Left renal cortex interstitium (tissue), 4 donors: Measurements from ENCODE around the gene KRT14. TPM values are rescaled to one million over a fixed set of nuclear protein-coding genes. Genes with fewer than 3 reads are reported as not detected.
"Not testable (repeated sequence)": the region's sequence is repeated elsewhere in the genome, so short reads cannot be mapped to it uniquely, and the experiment has no call there.

ENCODE experiments used
- DNase-seq, 4 donors: peaks; one replicate each; pipeline ENCODE4 v3.0.0-alpha.2; 2013; ENCODE audit warnings: low read depth in 4 of 4, low spot score in 2 of 4, missing footprints in 1 of 4
- polyA plus RNA-seq, 4 donors: library from polyadenylated mRNA; unstranded; fragments of 120-200 nt; gene quantifications; one replicate each; pipeline ENCODE4 v1.2.1, GENCODE V29; 2013; ENCODE audit not compliant: insufficient read length in 4 of 4

KRT14 gene
- polyA plus RNA-seq, 4 donors, result 0.16 to 0.70 (median 0.51) TPM; not detected in 1

DNA sequence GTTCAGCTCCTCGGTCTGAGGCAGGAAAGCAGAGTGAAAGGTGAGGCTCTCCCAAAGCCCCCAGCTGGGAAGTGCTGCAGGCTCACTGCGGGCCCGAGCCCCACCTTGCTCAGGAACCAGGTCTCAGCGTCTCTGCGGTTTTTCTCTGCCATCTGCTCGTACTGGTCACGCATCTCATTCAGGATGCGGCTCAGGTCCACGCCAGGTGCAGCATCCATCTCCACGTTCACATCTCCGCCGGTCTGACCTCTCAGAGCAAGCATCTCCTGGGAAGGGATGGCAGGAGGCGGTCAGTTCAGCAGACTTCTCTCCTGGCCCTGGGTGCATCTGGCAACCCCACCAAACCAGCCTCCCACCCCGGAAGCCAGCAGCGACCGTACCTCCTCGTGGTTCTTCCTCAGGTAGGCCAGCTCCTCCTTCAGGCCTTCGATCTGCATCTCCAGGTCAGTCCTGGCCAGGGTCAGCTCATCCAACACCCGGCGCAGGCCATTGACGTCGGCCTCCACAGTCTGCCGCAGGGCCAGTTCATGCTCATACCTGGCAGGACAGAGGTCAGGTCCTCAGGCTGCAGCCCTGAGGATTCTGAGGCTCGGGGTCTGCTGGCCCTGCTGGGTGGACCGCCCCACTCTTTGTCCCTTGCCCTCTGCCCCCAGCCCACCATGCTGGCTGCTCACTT lies 24.4 kb upstream of the KRT14 start:
- no peak for DNase-seq

DNA sequence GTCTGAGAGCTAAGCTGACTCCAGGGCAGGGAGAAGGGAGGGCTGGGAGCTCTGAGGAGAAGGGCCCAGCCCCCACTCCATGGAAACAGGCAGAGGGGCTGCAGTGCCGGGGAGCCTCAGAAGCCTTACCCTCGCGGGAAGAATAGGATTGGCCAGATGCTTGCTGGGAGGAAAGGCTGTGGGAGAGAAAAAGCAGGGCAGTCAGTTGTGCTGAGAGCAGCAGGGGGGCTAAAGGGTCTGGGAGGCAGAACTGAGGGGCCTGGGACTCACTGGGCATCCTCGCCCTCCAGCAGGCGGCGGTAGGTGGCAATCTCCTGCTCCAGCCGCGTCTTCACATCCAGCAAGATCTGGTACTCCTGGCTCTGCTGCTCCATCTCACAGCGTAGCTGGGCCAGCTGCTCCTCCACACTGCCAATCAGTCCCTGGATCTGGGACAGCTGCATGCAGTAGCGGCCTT lies 23.4 kb upstream of the KRT14 start:
- DNase-seq, result not testable (repeated sequence)

DNA sequence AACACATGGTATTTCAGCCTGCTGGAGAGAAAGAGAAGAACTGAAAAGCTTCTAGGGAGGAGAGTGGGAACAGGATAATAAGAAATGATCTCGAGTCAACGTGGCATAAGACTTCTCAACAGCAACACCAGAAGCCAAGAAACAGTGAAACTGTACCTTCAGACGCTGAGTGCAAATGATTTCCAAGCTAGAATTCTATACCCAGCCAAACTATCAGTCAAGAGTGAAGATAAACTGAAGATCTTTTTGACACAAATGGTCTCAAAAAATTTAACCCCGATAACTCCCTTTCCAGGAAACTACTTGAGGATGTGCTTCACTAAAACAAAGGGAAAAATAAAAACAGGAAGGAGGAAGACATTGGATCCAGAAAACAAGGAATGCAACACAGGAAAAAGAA lies 20.2 kb upstream of the KRT14 start:
- not testable (repeated sequence) for DNase-seq

DNA sequence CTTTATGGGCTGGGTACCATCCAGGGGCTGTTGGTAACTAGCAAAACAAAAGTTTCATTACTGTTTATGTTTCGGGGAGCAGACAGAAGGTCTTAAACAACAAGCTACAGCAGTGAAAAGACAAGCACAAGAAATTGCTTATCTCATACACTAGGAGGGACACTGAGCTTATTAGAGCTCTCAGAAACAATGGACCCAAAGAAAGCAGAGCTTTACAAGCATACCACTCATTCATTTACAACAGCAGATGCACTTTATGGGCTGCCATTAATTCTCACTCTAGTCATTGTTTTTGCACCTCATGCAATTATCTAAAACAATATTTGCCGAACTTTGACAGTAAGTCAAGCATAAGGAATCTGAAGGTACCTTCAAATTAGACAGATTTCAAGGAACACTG lies 15.8 kb upstream of the KRT14 start:
- DNase-seq, result no peak

DNA sequence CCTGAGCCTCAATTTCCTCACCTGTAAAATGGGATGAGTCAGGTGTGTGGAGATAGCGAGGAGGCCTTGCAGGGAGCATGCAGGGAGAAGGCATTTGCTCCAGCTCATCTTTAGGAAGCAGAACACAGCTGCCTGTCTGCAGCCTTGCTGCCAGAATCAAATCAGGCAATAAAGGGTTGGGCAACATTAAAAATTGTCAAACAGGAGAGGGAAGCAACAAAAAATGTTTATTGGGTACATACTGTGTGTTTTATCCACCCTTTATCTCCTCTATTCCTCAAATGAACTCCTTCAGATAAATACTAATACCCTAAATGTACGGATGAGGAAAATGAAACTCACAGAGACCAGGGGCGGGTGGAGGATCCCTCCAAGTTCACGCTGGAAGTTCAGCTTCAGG lies 13.6 kb upstream of the KRT14 start:
- no peak for DNase-seq

DNA sequence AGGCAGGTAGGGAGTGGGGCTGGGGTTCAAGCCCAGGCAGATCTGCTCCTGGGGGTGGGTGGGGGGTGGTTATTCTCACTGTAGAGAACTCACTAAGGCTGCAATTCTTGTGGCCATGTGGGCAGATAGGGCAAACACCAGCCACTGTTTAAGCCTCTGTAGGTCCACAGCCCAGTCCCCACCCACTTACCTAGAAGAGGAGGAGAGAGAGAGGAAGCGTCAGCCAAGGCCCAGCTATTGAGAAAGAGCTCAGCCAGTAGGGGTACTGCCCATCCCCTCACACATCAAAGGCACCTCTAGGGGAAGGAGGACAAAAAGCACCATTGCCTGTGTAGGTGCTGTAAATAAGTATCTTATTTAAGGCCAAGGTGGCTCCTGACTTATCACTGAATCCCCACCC lies 13.0 kb upstream of the KRT14 start:
- no peak for DNase-seq

DNA sequence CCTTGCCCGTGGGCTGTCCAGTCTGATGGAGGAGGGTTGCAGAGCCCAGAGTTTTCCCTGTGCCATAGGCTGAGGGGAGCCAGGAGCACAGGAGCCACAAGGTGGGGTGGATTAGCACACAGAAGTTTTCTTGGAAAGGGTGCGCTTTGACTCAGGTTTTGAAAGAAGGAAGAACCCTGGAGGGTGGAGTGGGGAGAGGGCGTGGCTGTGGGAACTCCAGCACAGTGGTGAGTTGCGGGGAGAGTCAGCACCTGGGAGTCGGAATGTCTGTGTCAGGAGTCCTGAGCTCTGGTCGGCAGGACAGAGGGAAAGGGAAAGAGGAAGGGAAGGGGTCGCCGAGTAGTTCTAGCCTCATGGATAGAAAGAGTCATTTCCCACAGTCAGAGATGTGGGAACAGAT lies 8.9 kb upstream of the KRT14 start:
- no peak for DNase-seq

DNA sequence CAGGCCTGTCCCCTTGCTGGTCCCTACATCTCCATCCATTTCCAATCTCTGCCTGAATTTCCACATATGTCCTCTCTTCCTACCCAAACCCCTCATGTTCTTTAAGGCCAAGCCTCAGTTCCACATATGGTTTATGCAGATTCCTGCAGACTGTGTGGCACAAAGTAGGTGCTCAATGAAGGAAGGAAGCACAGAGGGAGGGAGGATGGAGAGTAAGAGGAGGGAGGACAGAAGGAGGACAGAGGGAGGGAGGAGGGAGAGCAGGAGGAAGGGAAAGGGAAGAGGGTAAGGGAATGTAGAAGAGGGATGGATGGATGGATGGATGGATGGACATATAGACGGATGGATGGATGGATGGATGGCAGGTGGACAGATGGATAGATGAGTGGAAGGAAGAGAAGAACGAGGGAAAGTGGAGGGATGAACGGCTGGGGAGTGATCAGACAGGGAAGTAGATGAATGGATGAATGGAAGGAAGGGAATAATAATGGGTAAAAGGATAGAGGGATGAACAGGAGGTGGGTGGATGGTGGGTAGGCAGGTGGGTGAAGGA lies 7.7 kb upstream of the KRT14 start:
- DNase-seq, result no peak

DNA sequence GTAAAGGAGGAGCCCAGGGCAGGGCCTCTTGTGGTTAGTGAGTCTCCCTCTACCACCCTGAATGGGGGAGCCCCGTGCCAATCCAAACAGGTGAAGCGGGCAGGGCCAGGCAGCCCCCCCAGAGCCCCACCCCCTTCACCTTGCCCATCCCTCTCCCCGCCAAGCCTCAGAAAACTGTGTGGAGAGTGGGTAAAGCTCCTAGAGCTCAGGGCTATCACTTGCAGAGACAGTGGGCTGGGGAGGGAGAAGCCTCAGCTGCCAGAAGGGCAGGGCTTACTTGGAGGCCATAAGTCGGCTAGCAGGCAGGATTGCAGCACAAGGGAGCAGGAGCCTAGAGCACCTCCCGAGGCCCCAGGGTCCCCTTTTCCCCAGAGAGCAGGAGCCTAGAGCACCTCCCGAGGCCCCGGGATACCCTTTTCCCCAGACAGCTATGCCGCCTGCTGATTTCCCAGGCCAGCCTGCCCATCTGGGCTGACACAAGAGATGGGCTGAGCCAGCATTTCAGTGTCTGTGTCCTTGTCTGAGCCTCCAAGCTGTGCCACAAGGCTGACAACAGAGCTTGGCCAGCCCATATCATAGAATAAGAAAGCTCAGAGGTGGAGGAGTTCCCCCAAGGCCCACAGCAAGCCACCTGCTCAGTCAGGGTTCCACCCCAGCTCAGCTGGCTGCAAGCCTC lies 6.7 kb upstream of the KRT14 start:
- DNase-seq, result no peak

DNA sequence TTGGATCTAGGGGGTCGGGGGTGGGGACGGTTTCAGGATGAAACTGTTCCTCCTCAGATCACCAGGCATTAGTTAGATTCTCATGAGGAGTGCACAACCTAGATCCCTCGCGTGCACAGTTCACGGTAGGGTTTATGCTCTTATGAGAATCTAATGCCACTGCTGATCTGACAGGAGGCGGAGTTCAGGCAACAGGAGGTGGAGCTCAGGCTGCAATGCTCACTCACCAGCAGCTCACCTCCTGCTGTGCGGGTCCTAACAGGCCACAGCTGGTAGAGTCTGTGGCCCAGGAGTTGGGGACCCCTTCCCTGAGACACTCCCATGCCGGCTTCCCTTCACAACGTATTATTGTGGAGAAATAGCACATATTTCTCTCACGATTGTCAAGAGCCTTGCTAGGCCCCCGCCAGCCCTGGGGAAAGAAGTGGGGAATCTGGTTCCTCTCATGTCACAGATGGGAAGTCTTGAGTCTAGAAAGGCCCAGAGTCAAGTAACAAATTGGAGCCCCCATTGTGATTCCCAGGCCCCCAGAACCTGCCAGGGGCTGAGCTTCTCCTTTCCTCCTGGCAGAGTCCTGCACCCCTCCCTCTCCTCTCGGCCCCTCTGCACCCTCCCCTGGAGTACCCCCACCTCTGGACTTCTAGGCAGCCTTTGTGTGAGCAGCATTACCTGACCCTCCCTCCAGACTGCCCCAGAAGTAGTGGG lies 6.1 kb upstream of the KRT14 start:
- no peak for DNase-seq

DNA sequence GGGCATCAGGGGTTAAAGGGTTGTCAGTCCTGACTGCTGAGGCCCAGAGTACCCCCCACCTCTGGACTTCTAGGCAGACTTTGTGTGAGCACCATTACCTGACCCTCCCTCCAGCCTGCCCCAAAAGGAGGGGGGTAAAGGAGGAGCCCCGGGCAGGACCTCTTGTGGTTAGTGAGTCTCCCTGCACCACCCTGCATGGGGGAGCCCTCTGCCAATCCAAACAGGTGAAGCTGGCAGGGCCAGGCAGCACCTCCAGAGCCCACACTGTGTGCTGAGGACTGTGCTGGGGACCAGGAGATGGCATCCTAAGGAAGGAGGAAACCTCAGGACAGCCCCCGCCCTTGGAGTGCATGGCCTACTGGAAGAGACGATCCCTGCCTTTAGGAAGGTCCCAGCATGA lies 2.6 kb upstream of the KRT14 start:
- DNase-seq, result no peak

DNA sequence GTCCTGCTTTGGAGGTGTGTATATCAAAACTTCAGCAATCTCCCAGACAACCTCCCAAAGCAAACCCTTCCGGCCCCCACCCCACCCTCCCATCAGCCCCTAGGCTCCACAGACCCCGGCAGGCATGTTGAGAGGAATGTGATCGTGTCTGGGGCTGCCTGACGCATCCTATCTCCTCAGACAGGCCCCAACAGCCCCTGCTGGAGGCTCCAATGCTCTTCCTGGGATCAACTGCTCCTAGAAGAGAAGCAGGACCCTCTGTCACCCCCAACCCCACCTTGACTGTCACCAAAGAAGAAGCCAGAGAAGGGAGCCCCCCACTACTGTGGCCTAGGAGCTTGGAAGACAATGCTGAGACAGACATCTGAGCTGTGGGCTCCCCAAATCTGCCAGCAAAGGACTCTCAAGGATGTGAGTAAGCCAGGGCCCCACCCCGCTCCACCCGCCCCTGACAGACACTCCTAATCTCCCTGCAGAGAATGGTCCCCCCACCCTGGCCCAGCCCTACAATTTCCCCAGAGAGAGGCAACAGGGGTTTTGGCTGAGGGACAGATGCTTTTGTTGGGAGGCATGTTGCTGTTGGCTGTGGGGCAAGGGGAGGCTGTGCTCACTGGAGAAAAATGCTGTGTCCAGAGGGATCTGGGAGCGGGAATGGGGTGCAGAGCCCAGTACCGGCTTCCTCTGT lies 1.6 kb upstream of the KRT14 start:
- DNase-seq, result no peak

DNA sequence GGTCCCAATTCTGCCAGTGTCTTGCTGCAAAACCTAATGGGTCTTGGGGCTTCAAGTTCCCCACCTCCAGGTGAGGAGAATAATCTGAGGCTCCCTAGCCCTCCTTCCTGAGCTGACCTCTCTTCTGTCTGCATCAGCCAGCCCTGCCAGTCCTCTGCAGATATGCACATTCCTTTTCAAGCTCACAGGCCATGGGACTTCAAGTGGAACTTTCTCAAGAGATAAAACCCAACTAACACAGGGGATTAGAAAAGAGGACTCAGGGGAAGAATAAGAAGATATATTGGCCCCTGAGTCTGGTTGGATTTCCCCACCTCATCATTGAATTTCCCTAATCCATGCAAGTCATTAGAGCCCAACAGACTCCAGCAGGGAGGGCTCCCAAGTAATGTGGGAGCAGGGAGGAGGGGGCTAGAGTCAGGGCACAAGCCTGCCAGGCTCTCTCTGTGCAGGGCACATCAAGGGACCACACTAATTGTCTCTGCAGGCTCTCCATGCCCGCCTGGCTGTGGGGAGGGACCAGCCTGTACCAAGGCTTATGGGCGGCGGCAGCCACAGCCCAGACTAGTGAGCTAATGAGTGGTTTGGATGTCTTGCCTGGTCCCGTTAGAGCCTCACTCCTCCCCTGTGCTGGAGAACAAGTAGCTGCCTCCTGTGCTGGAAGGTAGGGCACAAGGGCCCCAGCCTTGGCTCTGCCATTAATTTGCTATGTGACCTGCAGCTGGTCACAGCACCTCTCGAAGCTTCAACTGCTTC lies 1.2 kb downstream of the KRT14 start:
- no peak for DNase-seq

DNA sequence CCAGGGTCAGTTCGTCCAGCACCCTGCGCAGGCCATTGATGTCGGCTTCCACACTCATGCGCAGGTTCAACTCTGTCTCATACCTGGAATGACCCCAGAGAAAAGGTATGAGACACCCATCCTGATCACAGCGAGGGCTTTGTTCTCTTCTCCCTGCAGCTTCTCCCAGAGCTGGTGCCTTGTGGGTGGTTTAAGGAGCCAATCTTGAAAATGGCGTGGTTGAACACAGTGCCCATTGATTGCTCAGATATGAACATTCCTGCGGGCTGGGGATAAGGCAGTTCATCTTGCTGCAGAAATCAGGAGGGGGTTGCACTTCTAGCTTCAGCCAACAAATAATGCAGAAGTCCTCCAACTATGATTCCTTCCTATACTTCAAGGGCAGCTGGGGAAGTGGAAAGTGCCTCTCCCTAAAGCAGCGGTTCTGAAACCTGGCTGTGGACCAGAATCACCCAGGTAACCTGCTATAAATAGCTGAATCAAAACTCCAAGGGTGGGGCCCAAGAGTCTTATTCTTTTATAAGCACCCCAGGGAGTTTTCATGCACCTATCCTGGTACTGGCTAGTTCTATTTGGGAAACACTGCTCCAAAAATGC lies 2.3 kb downstream of the KRT14 start:
- not testable (repeated sequence) for DNase-seq

DNA sequence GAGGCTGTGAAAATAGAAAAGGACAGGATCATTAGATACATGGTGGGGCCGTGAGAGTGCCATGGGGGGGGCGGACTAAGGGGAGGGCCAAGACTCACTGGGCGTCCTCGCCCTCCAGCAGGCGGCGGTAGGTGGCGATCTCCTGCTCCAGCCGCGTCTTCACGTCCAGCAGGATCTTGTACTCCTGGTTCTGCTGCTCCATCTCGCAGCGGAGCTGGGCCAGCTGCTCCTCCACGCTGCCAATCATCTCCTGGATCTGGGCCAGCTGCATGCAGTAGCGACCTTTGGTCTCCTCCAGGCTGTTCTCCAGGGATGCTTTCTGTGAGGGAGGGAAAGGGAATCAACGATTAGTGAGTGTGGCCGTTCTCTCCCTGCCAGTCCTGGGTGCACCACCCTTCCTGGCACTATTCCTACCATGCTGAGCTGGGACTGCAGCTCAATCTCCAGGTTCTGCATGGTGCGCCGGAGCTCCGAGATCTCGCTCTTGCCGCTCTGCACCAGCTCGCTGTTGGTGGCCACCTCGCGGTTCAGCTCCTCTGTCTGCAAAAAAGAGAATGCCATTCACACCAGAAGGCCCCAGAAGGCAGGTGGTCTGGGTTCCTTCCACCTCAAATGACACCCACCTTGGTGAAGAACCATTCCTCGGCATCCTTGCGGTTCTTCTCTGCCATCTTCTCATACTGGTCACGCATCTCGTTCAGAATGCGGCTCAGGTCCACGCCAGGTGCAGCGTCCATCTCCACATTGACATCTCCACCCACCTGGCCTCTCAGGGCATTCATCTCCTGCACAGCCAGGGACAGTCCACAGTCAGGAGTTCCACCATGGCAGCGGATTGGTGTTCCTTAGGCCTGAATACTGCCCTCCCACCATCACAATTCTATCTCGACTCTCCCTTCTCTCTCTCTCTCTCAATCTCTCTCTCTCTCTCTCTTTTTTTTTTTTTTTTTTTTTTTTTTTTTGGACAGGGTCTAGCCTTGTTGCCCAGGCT lies 3.3 kb downstream of the KRT14 start:
- DNase-seq, result no peak

DNA sequence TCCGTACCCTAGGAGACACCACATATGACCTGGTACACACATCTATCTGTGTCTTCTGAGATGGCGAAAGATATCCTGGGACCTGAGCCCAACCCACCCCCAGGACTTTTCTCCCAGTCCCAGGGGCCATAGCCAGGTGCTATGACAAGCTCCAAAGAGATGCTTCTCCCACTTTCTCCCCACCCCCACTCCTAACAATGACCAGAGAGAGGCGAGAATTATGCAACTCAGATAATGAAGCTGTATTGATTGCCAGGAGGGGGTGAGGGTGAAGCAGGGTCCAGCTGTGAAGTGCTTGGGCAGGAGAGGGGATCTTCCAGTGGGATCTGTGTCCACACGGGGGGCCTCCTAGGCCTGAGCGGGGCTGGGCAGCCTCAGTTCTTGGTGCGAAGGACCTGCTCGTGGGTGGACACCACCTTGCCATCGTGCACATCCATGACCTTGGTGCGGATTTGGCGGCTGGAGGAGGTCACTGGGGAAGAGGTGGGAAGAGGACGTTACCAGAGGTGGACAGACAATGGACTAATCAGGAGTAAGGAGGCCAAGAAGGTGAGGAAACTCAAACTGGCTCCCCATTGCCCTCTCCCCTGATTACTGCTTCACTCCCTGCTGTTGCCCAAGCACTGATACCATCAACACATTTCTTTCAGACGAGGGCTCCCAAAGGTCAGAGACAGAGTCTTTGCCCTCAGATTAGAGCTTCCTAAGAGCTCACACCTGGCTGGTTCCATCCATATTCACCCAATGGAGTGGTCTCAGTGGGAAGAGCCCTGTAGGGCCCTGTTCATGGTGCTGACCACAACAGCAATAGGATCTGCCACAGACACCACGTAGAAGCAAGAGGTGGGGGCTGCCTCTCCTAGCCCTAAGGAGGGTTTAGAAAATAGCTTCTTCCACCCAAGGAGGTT lies 4.4 kb downstream of the KRT14 start:
- not testable (repeated sequence) for DNase-seq

DNA sequence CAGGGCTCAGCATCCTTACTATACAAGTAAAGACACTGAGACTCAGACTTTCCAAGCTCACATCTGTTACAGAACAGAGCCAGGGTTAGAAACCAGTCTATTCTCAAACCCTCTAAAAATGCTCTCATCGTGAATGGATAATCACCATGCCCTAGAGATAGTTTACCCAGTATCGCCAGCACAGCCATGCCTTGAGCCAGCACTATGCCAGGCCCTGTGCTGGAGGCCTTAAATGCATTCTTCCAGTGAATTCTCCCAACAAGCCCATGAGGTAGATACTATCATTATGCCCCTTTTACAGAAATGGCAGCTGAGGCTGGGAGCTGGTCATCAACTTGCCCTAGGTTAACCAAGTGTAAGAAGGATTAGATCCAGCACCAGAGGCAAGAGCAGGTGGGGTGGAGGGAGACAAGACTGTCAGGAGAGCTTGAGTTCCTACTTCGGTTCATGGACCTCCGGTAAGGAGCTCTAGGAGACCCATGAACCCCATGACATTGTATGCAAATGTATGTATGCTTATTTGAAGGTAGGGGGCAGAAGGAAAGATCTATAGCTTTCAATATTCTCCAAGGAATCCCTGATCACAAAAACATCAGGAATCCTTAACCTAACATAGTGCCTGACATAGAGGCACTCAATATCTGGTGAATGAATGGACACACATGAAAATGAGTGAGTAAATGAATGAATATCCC lies 5.2 kb downstream of the KRT14 start:
- no peak for DNase-seq
